Measurements from ENCODE around the gene CBFA2T3.
"Not testable (repeated sequence)": the region's sequence is repeated elsewhere in the genome, so short reads cannot be mapped to it uniquely, and the experiment has no call there.

Gene CBFA2T3

DNA sequence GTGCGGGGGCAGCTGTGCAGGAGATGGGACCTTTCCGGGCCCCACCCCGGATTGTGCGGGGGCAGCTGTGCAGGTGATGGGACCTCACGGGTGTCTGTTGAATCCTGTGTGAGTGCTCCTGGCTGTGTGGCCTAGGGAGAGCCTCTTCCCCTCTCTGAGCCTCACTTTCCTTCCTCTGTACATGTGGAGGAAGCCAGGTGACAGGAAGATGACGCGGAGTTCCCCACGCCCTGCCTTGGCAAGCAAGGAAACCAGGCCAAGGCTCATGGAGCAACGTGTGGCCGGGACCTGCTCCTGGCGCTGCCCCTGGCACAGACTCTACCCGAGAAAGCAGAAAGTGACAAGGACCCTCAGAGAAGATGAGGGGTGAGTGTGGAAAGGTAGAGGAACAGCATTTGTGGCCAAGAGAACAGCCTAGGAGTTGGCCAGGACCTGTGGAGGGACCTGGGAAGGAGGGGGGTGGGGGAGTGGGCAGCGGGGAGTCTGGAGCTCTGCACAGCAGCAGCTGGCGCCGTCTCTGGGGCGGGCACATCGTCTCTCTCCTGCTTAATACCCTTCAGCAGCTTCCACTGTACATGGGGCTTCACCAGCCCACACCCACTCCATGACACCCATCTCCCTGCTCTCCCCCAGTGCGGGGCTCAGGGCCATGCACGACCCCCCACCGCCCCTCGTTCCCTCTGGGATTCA lies 72.2 kb downstream of the CBFA2T3 start:
- DNase-seq: no peak

DNA sequence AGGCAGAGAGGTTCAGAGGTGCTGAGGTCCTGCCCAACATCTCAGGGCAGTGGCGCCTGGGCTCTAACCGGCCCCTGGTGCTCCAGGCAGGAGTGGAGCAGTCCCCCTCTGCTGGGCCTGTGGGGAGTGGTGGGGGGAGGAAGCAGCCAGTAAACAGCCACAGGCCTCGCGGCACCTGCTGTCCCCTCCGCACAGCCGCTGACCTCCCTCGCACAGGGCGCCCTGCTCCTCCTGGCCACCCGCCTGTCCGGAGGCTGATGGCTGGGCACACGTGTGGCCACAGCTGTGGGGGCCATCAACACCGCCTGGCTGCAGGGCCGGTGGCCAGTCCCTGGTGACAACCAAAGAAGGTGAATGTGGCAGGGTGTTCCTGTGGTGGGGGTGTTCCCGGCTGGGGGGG lies 73.7 kb downstream of the CBFA2T3 start:
- DNase-seq: no peak

DNA sequence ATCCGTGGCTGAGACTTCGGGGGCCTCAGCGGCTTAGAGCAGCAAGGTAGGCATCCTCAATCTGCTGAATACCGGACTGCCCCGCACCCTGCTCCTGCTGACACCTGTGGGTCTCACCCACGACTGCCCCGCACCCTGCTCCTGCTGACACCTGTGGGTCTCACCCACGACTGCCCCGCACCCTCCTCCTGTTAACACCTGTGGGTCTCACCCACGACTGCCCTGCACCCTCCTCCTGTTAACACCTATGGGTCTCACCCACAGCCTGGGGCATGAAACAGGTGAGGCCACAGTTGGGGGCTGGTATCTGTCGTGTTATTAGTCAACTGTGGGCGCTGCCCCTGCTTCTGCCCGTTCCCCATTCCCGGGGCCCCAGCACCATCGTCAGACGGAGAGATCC lies 74.3 kb downstream of the CBFA2T3 start:
- DNase-seq: no peak

DNA sequence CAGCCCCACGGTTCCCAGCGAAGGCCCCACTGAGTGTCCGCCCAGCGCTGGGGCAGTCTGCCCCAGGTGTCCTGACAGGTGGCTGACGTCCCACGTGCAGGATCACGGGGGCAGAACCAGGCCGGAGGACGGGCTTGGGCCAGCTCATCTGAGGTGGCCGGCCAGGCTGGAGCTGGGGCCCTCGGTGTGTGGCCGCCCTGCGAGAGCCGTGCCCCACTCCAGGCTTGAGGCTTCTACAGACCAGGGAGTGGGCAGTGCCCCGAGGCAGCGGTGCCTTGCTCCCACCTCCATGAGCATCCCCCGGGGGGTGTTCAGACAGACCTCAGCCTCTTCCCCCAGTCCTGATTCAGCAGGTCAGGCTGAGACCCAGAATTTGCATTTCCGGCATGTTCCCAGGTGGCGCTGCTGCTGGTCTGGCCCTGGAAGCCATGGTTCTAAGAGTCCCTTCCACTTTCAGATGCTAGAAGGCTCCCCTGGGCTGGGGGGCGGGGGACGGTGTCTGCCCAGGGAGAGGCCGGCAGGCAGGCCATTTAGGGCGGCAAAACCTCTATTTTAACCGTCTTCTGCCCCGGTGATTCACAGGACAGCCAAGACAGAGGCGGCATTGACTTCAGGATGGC lies 75.2 kb downstream of the CBFA2T3 start:
- DNase-seq: no peak

DNA sequence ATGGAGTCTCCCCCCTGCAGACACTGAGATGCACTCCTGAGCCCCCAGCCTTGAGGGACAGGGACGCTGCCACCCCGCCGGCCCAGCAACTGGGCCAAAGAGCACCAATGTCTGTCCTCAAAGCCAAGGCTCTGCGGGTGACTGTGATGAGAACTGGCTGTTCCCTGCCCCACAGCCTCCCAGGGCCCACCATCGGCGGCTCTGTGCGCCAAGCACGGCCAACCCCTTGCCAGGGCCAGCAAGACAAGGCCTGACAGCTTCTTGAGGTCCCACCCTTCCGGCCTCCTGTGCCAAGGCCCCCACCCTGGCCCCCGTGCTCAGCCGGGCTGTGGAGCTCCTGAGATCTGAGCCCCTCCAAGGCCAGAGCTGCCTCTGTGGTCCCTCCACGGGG lies 76.3 kb downstream of the CBFA2T3 start:
- no peak for DNase-seq

DNA sequence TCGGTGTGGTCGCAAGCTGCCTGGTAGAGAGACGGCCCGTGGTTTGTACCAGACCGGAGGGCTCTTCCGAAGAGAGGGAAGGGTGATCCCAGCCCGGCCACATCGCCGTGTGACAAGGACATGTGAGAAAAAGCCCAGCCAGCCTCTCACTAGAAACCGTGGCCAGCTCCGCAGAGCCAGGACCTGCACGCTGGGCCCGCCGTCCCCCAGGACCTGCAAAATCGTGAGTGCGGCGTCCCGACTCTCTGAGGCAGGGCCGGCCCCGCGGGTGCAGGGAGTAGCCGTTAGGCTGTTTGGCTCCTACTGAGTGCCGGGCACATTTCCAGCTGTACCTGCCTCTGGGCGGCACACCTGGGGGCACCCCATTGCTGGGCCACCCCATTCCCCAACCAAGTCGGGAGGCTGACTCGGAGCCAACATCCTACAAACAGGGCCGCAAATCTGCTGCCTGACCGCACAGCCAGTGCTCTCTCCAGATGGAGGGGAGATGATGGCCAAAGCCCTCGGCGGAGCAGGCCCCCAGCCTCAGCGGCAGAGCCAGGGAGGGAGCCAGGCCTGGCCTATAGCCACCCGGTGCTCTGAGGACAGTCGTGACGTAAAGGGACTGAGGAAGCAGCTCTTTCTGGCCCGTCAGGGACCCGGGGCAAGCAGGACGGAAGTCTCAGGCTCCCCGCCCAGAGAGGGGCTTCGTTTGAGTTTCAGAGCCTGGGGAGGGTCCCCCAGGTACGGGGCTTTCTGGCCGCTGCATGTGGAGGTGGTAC lies 76.9 kb downstream of the CBFA2T3 start:
- DNase-seq: no peak

DNA sequence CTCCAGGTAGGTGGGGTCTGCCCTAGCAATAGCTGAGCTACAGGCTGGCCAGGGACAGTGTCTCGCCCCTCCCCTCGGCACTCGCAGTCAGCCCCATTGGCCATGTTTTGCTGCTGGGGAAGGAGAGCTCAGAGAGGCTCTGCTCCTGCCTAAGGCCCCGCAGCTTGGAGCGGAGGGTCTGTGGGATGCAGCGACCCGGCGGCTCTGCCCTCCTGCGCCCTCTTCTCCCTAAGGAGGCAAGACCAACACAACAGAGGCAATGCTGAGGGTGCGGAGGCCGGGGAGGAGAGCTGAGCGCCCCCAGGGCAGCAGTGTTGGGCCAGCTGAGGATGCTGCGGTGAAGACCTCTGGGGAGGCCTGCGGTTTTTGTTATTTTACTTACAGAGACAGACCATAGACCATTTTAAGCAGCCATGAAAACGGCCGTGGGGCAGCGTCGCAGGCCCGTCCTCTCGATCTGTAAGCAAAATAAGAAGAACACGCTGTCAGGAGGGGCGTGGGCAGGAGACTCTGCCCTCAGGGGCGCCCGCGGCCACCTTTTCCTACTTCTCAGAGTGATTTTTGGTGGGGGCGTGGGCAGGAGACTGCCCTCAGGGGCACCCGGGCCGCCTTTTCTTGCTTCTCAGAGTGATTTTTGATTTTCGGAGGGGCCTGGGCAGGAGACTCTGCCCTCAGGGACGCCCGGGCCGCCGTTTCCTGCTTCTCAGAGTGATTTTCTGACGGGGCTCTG lies 79.1 kb downstream of the CBFA2T3 start:
- DNase-seq: no peak

DNA sequence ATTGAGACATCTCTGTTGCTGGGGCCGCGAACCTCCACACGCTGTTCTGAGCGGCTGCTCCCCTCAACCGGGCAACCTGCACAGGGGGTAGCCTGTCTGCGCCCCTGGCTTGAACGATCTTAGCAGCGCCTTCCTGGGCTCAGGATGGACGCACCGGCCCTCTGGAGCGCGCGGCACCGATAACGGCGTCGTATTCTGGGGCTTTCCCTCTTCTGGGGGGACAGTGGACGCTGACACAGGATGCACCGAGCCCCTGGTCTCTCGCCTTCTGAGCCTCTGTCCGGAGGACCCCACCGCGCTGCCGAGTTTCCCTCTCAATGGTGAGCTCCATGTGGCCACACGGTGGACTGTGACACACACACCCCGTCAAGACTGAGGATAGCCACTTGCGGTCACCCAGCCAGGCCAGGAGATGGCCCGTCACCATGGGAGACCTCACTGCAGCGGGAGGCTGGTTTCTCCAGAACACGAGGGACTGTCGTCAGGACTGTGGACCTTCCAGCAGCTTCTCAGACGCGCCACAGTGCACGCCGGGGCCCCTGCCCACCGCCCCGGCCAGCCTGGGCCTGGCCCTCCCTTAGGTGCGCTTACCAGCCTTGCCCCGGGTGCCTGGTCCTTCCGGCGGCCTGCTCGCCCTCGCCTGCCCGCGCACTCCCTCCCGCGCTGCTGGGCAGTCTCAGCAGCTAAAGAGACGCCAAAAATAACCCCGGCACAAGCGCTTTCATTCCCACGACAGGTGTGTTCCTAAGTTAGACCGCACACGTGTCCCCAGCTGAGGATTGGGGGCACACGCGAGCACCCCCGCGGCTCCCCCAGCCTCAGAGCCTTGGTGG lies 80.6 kb downstream of the CBFA2T3 start:
- no peak for DNase-seq

DNA sequence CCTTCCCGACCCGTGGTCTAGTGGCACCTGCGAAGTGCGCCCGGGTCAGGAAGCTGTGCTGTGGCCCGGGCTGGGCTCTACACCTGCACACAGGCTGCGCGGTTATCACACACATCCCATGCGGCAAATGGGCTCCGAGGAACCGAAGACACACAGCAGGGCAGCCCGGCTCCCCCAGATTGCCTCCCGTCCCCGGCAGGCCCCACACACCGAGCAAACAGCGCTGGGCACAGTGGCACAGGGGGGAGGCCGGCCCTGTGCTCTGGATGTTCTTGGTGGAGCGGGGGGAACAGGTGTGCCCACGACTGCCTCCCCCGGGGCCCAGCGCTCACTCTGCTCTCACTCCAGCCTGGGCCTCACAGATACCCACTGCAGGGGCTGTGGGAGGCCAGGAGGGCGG lies 81.7 kb downstream of the CBFA2T3 start:
- no peak for DNase-seq

DNA sequence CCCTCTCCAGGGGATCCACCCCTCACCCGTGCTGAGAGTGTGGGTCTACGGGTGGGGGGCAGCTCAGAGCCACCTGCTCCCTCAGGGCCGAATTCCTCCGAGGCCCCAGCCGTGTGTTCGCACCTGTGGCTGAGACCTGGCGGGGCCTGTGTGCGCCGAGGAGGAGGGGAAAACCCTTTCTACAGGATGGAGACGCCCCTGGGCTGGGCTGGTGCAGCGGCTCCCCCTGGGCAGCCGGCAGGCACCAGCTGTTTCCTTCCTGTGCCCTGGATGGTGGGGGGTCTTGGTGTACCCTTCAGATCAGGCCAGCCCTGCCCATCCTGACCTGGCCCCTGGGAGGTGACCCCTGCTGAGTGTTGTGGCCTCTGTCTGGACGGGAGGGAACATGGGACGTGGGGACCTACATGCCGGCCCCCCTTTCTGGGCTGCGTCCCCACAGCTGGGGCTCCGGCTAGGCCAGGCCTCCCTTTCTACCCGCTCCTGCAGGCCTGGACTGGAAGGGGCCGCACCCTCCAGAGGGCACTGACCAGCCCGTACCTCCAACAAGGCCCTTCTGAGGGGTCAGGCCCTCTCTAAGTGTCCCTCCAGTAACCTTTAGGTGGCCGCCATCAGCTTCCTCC lies 82.2 kb downstream of the CBFA2T3 start:
- no peak for DNase-seq

DNA sequence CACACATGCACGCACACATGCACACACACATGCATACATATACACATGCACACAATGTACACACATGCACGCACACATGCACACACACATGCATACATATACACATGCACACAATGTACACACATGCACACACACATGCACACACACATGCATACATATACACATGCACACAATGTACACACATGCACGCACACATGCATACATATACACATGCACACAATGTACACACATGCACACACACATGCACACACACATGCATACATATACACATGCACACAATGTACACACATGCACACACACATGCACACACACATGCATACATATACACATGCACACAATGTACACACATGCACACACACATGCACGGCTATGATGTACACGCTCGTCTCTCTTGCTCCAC lies 82.7 kb downstream of the CBFA2T3 start:
- not testable (repeated sequence) for DNase-seq

DNA sequence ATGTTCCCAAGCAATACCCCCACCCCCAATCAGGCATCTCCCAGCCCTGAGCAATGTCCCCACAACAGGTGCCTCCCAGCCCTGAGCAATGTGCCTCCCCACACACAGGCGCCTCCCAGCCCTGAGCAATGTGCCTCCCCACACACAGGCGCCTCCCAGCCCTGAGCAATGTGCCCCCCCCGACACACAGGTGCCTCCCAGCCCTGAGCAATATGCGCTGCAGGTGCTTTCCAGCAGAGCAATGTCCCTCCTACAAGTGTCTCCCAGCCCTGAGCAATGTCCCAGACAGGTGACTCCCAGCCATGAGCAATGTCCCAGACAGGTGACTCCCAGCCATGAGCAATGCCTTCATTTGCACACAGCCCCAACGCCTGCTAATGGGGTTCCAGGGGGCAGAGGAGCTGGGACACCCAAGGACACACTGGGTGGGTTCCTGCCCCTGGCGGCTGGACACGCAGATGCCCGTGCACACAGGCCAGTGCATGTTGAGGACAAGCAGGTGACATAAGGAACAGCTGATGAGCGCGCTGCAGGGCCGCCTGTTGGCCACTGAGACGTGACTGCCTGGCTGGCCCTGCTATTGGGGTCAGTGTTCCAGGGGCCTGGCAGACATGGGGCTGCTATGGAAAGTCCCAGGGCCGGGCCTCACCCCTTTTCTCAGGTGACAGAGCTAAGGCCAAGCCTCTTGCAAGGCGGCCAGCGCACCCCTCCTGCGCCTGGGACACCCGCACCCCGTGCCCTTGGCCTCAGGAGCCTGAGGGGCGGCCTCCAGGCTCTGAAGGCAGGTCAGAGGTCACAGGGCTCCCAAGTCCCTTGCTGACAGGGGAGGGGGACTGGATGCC lies 83.7 kb downstream of the CBFA2T3 start:
- no peak for DNase-seq

DNA sequence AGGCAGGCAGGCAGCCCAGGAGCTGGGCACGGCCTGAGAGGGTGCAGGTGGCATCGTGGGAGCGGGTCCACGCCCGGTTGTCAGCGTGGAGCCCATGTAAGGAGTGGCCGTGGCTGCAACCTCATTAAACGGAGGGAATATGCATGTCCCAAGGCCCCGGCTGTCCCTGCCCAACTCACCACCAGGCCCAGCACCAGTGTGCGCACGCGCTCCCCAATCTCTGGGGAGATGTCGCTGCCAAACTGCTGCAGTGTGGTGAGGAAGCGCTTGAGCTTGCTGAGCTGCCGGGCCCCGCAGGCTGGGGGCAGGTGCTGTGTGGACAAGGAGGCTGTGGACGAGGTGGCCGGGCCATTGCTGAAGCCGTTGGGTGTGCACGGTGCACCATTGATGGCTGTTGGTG lies 84.9 kb downstream of the CBFA2T3 start:
- DNase-seq: no peak

DNA sequence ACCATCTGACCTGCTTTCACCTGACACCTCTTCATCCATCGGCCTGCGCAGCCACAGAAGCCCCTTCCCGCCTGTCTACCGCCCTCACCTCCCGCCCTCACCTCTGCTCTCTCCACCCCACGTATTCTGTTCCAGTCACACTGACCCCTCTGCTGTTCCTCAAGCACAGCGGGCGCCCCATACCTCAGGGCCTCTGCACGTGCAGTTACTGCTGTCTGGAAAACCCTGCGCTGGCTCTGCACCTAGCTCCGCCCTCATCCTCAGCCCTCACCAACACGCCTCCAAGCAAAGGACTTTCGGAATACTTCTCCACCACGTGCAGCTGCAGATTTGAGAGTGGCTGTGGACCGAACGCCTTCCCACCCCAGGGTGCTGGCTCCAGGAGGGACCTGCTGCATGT lies 85.9 kb downstream of the CBFA2T3 start:
- DNase-seq: no peak

DNA sequence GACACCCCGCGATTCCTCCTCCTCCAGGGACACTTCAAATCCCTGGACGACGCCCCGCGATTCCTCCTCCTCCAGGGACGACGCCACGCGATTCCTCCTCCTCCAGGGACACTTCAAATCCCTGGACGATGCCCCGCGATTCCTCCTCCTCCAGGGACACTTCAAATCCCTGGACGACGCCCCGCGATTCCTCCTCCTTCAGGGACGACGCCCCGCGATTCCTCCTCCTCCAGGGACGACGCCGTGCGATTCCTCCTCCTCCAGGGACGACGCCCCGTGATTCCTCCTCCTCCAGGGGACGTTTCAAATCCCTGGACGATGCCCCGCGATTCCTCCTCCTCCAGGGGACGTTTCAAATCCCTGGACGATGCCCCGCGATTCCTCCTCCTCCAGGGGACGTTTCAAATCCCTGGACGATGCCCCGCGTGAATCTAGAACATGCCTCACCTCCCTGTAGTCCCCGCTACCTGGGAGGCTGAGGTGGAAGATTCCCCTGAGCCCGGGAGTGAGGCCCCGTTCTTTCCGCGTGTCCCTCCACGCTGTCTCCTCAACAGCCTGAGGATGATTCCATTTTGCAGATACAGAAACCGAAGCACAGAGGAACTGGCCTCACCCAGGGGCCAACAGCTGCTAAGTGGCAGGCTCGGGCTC lies 87.2 kb downstream of the CBFA2T3 start:
- DNase-seq: not testable (repeated sequence)

DNA sequence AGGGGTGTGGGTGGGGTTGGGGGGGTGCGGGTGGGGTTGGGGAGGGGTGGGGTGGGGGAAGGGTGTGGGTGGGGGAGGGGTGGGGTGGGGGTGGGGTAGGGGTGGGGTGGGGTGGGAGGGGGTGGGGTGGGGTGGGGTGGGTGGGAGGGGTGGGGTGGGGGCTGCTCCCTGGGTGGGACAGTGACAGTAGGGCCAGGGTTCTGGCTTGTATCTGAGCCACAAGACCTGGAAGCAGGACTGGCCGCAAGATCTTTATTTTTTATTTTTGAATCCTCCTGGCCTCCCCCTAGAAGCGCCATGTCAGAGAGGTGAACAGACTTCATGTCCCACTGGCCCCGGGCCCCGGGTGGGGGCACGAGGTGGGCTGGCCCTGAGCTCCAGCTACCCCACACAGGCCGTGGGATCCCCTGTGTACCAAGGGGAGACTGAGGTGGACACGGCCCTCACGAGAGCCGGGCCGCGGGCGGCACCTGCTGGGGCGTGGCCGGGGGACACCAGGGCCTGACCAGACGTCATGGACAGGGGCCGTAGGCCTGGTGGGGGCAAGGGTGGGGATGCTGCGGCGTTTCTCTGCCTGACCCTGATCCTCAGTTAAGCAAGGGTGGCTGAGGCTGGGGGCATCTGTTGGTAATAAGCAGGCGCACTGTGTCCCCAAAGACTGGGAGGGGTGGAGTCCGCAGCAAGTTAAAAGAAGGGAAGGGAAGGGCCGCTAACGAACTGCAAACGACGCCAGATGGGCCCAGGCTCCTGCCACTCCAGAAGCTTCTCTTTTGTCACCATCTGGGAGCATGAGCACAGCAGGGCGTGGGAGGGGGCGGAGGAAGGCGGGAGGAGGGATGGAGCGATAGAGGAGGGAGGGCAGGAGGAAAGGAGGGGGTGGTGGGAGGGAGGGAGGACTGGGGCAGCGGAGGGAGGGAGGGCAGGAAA lies 88.3 kb downstream of the CBFA2T3 start:
- DNase-seq: no peak

DNA sequence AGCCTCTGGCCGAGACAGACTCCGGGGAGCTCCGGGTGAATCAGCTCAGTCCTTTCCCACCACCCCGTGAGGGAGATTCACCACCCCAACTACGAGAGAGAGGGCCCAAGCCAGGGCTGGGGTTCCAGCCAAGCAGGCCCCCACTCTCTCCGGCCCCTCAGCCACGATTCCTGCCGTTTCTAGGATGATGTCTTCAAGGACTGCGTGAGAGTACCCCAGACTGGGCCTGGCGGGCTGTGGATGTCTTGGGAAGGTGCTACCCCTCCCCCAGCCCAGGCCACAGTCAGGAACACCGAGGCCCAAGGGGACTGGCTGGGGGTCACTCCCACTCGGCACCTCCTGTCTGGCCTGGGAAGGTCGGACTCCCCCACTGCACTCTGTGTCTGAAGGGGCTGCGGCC lies 89.0 kb downstream of the CBFA2T3 start:
- no peak for DNase-seq

DNA sequence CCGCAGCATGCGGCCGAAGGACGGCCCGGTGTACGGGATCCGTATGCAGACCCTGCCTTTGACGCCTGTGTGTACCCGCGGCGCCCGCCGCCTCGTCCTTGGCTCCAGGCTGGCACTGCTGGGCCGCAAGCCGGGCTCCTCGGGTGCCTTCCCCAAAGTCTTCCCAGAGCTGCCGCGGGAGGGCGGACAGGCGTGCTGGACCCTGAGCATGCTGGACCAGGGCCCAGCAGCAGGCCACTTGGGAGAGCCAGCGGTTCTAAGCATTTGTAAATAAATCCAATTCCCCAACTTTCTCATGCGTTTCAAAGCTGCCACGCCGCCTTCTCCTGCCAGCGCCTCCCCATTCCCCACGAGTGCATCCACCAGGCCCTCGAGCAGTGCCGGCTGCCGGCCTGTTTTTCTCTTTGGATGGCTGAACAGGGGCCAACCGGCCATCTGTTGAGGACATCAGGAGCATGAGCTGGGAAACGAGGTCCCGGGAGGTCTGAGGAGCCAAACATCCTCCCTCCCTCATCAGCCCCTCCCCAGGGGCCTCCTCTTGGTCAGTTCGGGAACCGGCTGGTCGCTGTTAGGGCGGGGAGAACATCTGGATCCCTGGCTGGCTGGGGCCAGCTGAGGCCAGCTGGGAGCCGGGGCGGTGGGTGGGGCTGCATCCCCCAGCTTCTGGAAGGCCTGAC lies 90.0 kb downstream of the CBFA2T3 start:
- no peak for DNase-seq

DNA sequence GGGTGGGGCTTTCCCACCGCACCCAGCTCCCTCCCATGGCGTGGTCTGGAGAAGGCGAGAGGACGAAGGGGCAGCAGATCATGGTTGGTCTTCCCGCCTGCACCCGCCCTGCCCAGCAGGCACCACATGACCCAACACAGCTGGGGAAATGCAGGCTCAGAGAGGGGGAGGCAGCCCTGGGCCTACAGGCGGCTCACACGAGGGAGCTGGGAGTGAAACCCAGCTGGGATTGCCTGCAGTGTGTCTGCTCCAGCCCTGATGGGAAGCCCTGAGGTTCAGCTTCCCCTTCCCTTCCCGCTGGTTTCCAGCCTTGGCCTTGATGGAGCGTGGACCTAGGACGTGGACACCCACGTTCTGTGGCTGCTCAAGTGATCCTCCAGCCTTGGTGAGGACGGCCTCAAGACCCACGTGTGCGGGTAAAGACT lies 90.6 kb downstream of the CBFA2T3 start:
- DNase-seq: no peak

All from NCI-H1417 treated with DMSO at 0.1 percent for 48 hours (cell line).